NCI-H128 (cell line): ENCODE results near the gene JPH3.

ENCODE experiments used
- DNase-seq: peaks from one replicate; lab custom pipeline; 2025; ENCODE audit not compliant: unreplicated experiment; lab: John Stamatoyannopoulos, UW

The JPH3 gene

DNA sequence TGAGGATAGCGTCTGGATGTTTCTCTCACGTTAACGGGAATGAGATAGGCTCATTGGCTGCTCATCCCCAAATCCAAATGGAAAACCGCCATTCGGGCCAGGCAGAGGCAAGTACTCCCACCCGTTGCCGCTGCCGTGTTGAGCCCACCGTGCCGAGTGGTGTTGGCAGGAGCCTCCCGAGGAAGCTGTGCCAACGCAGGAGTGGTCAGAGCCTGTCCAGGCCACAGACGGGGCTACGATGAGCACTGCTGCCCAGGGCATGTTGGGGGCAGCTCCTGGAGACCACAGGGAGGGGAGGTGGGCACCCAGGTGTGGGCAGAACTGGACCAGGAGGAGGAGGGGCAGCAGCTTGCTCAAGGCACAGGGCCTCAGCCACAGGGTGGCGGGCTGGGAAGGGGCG lies 91.5 kb downstream of the JPH3 start:
- DNase-seq: no peak

DNA sequence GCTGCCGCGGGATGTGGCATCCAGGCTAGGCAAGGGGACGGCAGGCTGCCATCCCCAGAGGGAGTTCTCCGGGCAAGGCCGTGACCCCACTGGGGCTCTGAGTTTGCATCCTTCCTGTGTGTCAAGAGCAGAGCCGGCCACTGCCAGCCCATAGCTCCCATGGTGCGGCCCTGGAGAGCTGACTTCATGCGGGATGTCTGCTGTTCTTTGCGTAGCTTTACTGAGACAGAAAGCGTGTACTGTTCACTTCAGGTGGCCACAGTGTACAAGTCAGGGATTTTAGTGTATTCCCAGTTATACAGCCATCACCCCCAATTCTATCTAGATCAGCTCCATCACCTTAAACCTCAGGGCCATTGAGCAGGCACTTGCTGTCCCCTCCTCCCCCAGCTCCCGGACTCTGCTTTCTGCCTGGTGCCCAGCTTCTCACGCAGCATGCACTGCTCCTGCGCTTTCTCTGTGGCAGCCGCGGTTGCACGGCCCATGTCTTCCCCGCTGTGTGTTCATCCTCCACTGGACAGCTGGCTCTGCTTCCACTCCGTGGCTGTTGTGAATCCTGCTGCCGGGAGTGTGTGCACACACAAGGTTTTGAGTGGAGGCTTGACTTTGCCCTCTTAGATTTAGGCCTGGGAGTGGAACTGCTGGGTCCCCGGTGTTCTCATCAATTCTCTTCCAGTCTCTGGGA lies 92.3 kb downstream of the JPH3 start:
- DNase-seq: no peak

DNA sequence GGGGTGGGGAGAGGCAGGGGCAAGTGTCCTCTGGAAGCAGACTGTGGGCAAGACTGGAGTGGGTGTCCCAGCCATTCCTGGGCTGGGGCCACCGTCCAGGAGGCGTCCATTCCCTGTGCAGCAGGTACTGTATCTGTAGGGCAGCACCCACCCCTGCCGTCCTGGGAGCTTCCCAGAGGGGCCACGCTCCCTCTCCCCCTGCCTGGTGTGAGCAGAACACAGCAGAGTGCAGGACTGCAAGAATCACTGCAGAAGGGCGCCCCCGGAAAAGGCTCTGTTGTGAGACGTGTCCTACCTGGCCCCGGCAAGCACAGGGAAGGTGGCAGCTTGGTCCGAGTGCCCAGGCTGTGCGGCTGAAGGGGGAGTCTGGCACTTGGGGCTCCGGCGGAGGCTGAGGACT lies 93.2 kb downstream of the JPH3 start:
- DNase-seq: no peak

DNA sequence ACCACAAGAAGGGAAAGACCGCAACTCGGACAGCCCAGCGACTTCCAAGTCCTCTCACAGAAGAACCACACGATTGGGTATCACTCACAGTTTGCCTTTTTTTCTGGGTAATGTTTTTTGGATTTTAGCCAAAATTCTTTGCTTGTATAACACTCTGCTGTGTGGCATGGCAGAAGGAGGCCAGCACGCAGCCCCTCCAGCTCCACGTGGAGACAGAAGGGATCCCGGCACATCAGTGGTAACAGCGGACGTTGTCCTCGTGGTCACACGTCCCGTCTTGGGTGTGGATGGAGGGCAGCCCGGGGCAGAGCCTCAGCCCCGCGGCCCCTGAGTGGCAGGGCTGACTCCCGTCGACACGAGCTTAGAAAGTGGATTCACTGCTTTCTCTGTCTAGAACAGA lies 94.4 kb downstream of the JPH3 start:
- no peak for DNase-seq

DNA sequence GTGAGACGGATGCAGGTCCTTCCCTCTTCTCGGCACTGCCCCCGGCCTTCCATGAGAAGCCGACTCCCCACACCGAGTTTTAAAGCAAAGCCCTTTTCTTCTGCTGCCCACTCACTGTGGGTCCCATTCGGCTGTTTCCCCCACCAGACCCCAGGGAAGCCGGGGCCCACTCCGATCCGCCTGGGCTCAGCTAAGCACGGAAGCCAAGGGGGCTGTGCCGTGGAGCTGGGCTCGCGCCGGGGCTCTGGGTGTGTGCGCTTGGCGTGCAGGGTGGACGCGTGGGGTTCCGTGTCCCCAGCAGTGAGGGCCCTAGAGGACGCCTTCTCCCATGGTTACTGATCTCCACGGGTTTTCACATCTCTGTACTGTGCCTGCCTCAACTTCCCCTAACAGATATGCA lies 94.9 kb downstream of the JPH3 start:
- no peak for DNase-seq

DNA sequence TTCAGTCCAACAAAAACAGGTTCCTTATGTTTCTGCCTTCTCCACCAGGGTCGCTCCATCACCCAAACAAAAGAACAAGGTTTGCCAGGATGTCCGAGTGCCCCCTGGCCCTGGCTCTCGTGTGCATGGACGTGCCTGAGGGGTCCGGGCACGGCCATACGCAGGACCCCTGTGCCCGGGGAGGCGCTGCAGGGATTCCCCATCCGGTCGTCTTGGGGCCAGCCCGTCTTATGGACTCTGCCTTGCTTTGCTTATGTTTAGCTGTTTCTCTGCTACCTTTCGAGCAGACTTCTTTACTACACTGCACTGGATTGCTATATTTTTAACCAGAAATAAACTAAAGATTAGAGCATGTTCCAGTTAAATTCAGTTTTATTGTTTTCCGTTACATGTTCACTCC lies 95.5 kb downstream of the JPH3 start:
- DNase-seq: no peak

DNA sequence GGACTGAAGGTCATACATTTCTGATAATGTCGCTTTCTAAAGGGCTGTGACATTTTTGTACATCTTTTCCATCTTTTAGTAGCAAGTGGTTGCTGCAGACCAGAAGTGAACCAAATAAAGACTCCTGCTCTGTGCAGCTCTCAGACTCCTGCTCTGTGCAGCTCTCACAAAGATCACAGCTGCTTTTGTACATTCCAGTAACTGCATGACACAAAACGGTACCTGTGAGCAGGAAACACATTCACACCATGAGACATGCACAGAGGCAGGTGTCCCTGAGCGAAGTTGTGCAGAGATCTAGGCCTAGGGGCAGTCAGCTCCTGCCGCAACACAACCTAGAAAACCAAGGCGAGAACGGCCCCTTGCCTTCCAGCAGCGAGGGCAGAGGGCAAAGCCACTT lies 95.9 kb downstream of the JPH3 start:
- no peak for DNase-seq

DNA sequence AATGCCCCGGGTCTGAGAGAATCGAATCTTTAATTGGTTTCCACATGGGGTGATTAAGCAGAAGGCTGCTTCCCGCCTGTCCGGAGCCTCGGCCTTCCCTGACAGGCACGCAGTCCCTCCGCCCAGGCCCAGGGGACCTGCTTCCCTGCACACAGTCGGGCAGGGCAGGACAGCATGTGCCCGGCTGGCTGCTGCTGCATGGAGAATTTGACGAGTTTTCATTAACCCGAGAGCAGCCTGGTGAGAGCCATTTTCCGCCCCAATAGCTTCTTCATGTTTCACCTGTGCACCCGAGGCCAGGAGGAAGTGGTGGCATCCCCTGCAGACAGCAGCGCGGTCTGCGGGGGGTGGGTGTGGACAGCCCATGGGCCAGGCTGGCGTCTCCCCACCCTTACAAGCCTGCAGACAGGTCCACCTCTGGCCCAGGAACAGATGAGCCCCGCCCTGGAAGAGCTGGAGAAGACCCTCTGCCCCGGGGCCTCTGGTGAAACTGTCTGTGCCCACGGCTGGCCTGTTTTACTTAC lies 96.4 kb downstream of the JPH3 start:
- DNase-seq: no peak

DNA sequence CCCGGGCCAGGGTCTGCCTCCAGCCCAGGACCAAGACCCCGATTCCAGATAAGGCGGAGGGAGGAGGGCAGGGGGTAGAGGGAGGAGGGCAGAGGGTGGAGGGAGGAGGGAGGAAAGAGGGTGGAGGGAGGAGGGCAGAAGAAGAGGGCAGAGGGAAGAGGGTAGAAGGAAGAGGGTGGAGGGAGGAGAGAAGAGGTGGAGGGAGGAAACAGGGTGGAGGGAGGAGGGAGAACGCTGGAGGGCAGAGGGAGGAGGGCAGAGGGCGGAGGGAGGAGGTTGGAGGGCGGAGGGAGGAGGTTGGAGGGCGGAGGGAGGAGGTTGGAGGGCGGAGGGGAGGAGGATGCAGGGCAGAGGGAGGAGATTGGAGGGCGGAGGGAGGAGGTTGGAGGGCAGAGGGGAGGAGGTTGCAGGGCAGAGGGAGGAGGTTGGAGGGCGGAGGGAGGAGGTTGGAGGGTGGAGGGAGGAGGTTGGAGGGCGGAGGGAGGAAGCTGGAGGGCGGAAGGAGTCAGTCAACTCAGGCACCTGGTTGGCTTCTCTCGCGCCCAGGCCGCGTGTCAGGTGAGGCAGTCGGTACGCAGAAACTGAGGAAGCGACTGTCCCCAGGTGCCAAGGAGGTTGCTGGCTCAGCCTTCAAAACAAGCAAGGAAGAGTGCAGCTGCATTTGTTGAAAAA lies 98.2 kb downstream of the JPH3 start:
- no peak for DNase-seq

DNA sequence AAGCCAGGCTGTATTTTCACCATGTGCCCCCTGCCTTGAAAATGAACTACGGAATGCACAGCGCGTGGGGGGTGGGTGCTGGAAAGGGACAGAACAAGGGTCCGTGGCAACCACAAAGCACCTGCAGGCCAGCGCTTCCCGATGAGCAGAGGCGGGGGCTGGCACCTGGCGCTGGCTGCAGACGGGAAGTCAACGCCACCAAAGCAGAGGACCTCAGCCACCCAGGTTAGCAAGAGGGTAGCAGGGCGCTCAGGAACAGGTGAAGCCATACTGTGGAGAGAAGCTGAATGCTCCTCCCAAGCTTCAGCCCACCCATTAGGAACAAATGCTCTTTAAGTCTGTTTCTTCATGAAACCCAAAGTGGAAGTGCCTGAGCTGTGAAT lies 98.8 kb downstream of the JPH3 start:
- DNase-seq: no peak

DNA sequence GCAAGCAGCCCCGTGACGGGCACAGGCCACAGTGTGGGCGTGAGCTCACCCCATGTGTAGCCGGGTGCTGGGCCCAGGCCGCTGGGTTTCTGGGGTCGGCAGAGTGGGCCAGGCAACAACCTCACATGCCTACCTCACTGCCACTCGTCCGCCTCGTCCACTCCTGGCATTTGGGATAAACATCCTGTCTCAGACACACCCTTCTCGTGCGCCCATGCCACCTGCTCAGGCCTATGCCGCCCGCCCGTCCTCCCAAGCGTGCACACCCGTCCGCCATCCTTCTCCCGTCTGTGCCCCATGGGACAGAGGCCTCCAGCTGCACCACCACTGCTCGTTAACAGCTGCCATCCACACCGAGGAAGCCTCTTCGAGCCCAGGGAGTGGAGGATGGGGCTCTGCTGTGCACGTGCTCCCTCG lies 99.2 kb downstream of the JPH3 start:
- DNase-seq: no peak

DNA sequence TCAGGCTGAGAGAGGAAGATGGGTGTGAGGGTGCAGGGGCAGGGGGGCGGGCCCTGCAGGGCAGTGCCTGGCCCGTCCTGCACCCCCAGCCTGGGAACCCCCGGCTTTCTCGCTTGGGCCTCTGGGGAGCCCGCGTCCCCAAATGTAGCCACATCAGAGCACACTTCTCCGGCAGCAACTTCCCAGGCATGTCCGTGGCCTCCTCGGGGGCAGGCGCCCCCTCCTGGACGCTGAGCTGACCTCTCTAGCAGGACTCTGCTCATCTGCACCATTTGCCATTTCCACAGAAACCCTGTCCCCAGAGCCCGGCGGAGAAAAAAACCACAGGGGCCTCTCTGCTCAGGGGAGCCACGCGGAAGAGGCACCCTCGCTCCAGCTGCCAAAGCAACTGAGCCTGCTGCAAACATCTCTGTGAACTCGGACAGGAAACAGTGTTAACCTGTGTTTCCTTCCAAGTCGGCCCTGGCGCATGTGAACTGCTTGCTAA lies 100.1 kb downstream of the JPH3 start:
- no peak for DNase-seq

DNA sequence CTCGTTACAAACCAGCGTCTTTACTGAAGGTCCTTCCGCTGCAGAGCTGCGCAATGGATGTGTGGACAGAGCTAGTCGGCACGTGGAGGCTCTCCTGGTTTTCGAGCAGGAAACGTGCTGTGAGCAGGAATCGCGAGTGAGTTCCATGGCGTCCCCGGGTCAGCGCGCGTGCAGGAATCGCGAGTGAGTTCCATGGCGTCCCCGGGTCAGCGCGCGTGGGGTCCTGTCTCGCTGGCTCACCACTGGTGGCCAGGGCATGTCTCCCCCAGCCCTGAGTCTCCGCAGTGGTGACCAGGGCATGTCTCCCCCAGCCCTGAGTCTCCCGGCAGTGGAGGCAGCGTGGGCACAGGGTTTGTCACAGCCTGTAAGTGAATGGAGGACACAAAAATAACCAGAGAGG lies 100.8 kb downstream of the JPH3 start:
- DNase-seq: no peak

DNA sequence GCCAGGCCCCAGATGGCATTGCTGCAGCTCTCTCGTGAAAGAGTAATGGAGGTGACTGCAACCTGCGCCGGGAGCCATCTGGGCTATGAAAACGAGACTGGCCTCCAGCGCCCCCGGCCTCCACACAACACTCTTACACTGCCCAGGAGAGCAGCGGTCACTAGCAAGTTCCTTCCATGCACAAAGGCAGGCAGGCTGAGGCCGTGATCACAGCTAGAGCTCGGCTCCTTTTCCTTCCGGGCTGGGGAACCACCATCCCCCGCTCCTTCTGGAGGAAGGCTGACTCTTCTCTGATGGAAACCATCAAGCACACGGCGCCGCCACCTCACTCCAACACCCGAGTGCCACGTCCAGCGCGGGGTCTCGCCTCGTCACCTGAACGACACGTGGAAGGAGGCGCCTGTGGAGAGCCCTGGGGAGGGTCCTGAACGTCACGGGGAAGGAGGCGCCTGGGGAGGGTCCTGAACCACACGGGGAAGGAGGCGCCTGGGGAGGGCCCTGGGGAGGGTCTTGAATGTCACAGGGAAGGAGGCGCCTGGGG lies 101.6 kb downstream of the JPH3 start:
- no peak for DNase-seq

DNA sequence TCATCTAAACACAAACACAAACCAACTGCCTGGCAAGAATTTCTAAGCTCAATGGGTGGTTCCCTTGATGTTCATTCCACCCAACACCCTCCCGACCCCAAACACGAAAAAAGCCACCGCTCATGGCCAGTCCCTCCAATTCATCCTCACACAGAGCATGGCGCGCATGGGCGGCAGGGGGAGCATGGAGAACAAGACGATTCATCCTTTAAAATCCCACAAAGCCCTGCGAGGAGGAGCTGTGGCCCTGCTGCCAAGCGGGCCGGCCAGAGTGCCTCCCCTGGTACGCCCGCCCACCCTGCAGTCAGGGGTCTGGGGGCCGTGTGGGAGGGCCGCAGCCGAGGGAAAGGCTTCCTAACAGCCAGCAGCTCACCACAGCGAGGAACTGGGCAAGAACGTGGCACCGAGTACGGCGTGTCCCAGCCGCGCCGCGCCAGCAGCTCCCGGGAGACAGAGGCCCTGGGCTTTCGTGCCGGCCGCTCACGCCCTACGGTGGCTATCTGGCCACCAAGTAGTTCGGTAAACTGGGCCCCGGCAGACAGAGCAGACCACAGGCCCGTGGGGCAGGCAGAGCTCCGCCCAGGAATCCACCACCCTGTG lies 102.5 kb downstream of the JPH3 start:
- DNase-seq: no peak

DNA sequence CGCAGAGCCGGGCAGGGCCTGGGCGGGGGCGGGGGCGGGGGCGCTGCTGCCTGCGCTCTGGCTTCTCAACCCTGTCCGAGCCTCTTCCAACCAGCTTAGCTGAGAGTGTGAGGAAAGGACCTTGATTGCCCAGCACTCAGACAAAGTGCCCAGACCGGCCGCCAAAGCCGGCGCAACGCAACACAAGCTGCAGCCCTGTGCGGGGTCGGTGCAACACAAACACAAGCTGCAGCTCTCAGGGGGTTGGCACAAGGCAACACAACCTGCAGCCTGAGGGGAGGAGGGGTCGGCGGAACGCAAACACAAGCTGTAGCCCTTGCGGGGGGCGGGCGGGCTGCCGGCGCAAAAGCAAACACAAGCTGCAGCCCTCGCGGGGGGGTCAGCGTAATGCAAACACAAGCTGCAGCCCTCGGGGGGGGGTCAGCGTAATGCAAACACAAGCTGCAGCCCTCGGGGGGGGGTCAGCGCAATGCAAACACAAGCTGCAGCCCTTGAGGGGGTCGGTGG lies 103.5 kb downstream of the JPH3 start:
- no peak for DNase-seq

DNA sequence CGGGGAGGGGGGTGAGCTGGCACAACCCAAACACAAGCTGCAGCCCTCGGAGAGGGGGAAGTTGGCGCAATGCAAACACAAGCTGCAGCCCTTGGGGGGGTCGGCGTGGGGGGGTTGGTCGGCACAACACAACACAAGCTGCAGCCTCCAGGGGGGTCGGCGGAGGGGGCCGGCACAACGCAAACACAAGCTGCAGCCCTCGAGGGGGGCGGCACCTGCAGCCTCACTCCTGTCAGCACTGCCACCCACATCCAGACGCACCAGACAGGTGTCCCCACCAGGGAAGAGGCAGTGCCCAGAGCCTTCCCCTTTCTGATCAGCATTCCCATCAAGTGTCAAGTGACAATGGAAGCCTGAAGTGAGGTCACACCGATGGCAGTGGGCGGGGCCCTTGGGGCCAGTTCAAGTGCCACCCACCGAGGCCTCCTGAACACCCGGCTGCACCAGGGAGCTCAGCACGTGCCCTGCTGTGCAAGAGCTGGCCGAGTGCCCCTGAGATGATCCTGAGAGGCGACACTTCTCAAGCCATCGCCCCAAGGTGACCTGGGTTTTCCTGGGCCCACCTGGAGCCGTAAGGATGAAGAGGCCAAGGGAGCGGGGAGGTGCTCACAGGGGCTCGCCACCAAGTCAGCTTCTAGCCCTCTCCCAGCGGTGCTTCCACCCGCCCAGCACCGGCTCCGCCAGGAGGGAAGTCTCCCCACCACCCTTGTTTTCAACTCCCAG lies 104.1 kb downstream of the JPH3 start:
- peak; percentile 48 for DNase-seq

DNA sequence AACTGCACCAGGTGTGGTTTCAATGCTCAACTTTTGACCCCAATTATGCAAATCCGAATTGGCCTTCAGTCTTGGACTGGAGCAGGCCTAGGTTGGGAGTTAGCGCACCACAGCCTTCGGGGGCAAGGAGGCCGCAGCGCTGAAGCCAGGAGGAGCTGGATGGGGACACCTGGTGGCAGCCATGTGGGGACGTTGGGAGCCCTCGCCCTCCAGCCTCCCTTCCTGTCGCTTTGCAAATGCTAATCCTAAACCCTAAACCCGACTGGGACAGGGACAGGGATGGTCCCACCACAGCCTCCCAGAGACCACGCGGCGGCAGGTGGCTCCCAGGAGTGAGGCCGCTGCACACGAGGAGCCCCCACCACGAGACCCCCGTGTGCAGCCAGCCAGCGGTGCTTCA lies 104.8 kb downstream of the JPH3 start:
- no peak for DNase-seq

DNA sequence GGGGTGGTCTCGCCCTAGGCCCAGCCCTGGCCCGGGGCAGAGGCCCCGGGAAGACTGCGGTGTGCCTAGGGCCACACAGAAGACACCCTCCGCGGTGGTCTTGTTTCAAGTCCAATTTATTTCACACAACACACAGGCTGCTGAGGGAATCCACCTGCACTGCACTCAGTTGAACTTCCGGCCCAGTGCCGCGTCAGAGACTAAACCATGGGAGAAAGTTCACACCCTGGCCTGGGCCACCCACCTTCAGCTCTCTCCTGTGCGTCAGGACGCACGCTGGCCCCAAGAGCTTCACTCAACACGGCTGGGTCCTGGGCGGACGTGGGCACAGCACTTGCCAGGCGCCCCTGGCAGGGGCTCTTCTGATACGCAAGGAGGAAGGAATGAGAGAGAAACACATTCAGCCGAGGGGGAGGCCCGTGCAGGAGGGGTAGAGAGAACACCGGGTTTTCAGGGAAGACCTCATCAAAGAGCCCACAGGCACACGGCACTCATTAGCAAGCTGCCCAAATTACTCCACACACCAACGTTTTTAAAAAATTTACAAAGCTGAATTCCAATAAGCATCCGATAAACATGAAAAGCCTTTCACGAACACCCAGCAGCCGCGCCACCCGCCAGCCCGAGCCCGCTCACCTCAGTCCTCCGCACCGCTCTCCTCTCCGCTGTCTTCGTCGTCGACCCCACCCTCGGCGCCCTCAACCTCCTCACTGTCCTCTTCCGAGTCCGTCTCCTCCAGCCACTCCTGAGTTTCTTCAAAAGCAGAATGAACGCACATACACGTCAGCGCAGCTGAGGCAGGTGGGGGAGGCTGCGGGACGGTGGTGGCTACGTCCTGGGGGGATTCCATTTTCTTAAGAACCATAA lies 105.6 kb downstream of the JPH3 start:
- DNase-seq: no peak
